ENCODE data around the gene HIVEP1.
A peak's percentile ranks its signal among the peaks of the same experiment; 100 is the strongest.

HIVEP1 gene

GRCh38 chr6:12137480-12137879 lies 125.4 kb downstream of the HIVEP1 start:
- no peak for TF ChIP-seq CTCF (conservative IDR thresholded peaks at IDR 0.05; ENCODE audit: control insufficient read depth, insufficient read depth, low read depth, low read length)
- peak; percentile 89 for DNase-seq (ENCODE audit: low read depth)
- H3K4me3 ChIP-seq (ENCODE audit: control insufficient read depth, low read depth, low read length) = no peak overlapping the region

- no peak overlapping the region for H3K4me3 ChIP-seq (ENCODE audit: control insufficient read depth, low read depth, low read length)
- no peak for TF ChIP-seq CTCF (conservative IDR thresholded peaks at IDR 0.05; ENCODE audit: control insufficient read depth, insufficient read depth, low read depth, low read length)
- DNase-seq (ENCODE audit: low read depth) = no peak
These were observed 126.3 kb downstream of the HIVEP1 start for GRCh38 chr6:12138381-12138780.

- DNase-seq (ENCODE audit: low read depth) = no peak
- no peak overlapping the region for H3K4me3 ChIP-seq (ENCODE audit: control insufficient read depth, low read depth, low read length)
These were observed 126.8 kb downstream of the HIVEP1 start for GRCh38 chr6:12138936-12139335.

GRCh38 chr6:12147557-12148316 lies 135.6 kb downstream of the HIVEP1 start:
- peak; percentile 34 for TF ChIP-seq CTCF (conservative IDR thresholded peaks at IDR 0.05; ENCODE audit: control insufficient read depth, insufficient read depth, low read depth, low read length)
- H3K4me3 ChIP-seq (ENCODE audit: control insufficient read depth, low read depth, low read length) = no peak overlapping the region
- no peak for DNase-seq (ENCODE audit: low read depth)

More at GRCh38 chr6:12138936-12139335, 126.8 kb downstream of the HIVEP1 start:
- TF ChIP-seq CTCF (conservative IDR thresholded peaks at IDR 0.05; ENCODE audit: control insufficient read depth, insufficient read depth, low read depth, low read length) = no peak

GRCh38 chr6:12148317-12148801 lies 136.2 kb downstream of the HIVEP1 start:
- H3K4me3 ChIP-seq (ENCODE audit: control insufficient read depth, low read depth, low read length) = no peak overlapping the region
- no peak for TF ChIP-seq CTCF (conservative IDR thresholded peaks at IDR 0.05; ENCODE audit: control insufficient read depth, insufficient read depth, low read depth, low read length)
- peak; percentile 58 for DNase-seq (ENCODE audit: low read depth)

GRCh38 chr6:12148841-12149240 lies 136.7 kb downstream of the HIVEP1 start:
- TF ChIP-seq CTCF (conservative IDR thresholded peaks at IDR 0.05; ENCODE audit: control insufficient read depth, insufficient read depth, low read depth, low read length) = no peak

More at GRCh38 chr6:12148841-12149240, 136.7 kb downstream of the HIVEP1 start:
- DNase-seq (ENCODE audit: low read depth) = no peak
- H3K4me3 ChIP-seq (ENCODE audit: control insufficient read depth, low read depth, low read length) = no peak overlapping the region

Data from fibroblast of mammary gland (primary cell).